Thymus (tissue), 11 donors: ENCODE measurements around the gene MOG. TPM values are rescaled to one million over a fixed set of nuclear protein-coding genes. Genes with fewer than 3 reads are reported as not detected.
"Not testable (repeated sequence)": the region's sequence is repeated elsewhere in the genome, so short reads cannot be mapped to it uniquely, and the experiment has no call there.

Experiments
- DNase-seq, 9 donors: peaks; one replicate each; pipeline ENCODE4 v3.0.0-alpha.2; 2013; ENCODE audit warnings: low spot score in 9 of 9, low read depth in 6 of 9, missing footprints in 1 of 9
- H3K27ac ChIP-seq, 2 donors: one replicate each; pipeline ENCODE4 v1.5.1; 2013; ENCODE audit warnings: control low read depth in 1 of 2, low read depth in 1 of 2, low read length in 1 of 2, mild to moderate bottlenecking in 1 of 2, moderate library complexity in 1 of 2
- H3K27me3 ChIP-seq, 2 donors: one replicate each; pipeline ENCODE4 v1.5.1; 2013; ENCODE audit warnings: low read length in 1 of 2; ENCODE audit not compliant: control insufficient read depth in 2 of 2, insufficient read depth in 1 of 2
- H3K36me3 ChIP-seq, 2 donors: one replicate each; pipeline ENCODE4 v1.5.1; 2013; ENCODE audit warnings: low read length in 1 of 2, mild to moderate bottlenecking in 1 of 2, moderate library complexity in 1 of 2; ENCODE audit not compliant: control insufficient read depth in 2 of 2, insufficient read depth in 2 of 2
- H3K4me1 ChIP-seq, 2 donors: one replicate each; pipeline ENCODE4 v1.5.1; 2013; ENCODE audit warnings: low read length in 2 of 2; ENCODE audit not compliant: control insufficient read depth in 2 of 2, insufficient read depth in 2 of 2
- H3K4me3 ChIP-seq, 2 donors: one replicate each; pipeline ENCODE4 v1.5.1; 2013; ENCODE audit warnings: low read length in 2 of 2, control low read depth in 1 of 2, mild to moderate bottlenecking in 1 of 2
- H3K9me3 ChIP-seq, 2 donors: one replicate each; pipeline ENCODE4 v1.5.1; 2013; ENCODE audit warnings: low read length in 1 of 2, mild to moderate bottlenecking in 1 of 2; ENCODE audit not compliant: control insufficient read depth in 2 of 2, insufficient read depth in 1 of 2
- WGBS: extraction: QIAGEN DNeasy Blood & Tissue Kit; methylation state at CpG from one replicate; pipeline ENCODE4 v1.1.7; 2013; 5-methylcytosine and 5-hydroxymethylcytosine counted together
- polyA plus RNA-seq: library from polyadenylated mRNA; stranded (reverse); fragments of 200-250 nt; gene quantifications from one replicate; pipeline ENCODE4 v1.2.3, GENCODE V29; 2013
- total RNA-seq: library from RNA; stranded (reverse); fragments of 120-200 nt; gene quantifications from one replicate; pipeline ENCODE4 v1.2.4, GENCODE V29; 2013
- donor health status: healthy.

The MOG gene
- total and polyA plus RNA-seq, 2 donors, result 0.11 TPM; not detected in 1

GRCh38 chr6:29653452-29654038 lies 3.3 kb upstream of the MOG start:
- WGBS, result 15% methylated on average over 8 of the region's 8 CpGs
- peak in 8 of 9 donors; percentile 40 to 74 (median 46) for DNase-seq
- Histone ChIP-seq H3K4me3 (no peak overlapping the region), H3K4me1 (peaks cover 0 to 7% of the 10 kb centered on the region in 2 donors), H3K27ac (no peak overlapping the region), H3K27me3 (peaks cover 0 to 10% of the 10 kb centered on the region in 2 donors), H3K9me3 (no peaks in the 10 kb centered on the region), H3K36me3 (no peaks in the 10 kb centered on the region)

- no peaks in the 10 kb centered on the region for H3K36me3 ChIP-seq
- H3K9me3 ChIP-seq, result no peaks in the 10 kb centered on the region
- no peak for DNase-seq
- H3K4me3 ChIP-seq, result no peak overlapping the region
- H3K4me1 ChIP-seq, result no peaks in the 10 kb centered on the region
- 89% methylated on average over 6 of the region's 6 CpGs for WGBS
- H3K27ac ChIP-seq, result no peak overlapping the region
- H3K27me3 ChIP-seq, result peaks cover 0 to 10% of the 10 kb centered on the region in 2 donors
Measured at GRCh38 chr6:29655658-29656057, 1.2 kb upstream of the MOG start.

- no peaks in the 10 kb centered on the region for H3K36me3 ChIP-seq
- no peak overlapping the region for H3K4me3 ChIP-seq
- H3K4me1 ChIP-seq, result no peaks in the 10 kb centered on the region
- no peak for DNase-seq
- H3K27me3 ChIP-seq, result peaks cover 0 to 13% of the 10 kb centered on the region in 2 donors
- H3K27ac ChIP-seq, result no peak overlapping the region
- H3K9me3 ChIP-seq, result no peaks in the 10 kb centered on the region
- WGBS, result 63% methylated on average over 2 of the region's 2 CpGs
Measured at GRCh38 chr6:29656157-29656556, 735 bp upstream of the MOG start.

GRCh38 chr6:29661071-29661470 lies 4.2 kb downstream of the MOG start:
- H3K4me3 ChIP-seq, result no peak overlapping the region
- no peak overlapping the region for H3K27ac ChIP-seq
- H3K27me3 ChIP-seq, result peaks cover 0 to 31% of the 10 kb centered on the region in 2 donors
- 86% methylated on average over 3 of the region's 3 CpGs for WGBS
- H3K36me3 ChIP-seq, result no peaks in the 10 kb centered on the region
- no peak for DNase-seq
- no peaks in the 10 kb centered on the region for H3K9me3 ChIP-seq
- no peaks in the 10 kb centered on the region for H3K4me1 ChIP-seq

- WGBS, result 50% methylated on average over 14 of the region's 14 CpGs
- not testable (repeated sequence) for H3K9me3 ChIP-seq, DNase-seq, H3K4me1 ChIP-seq, H3K36me3 ChIP-seq, H3K27ac ChIP-seq, H3K4me3 ChIP-seq
- H3K27me3 ChIP-seq, result peaks cover 0 to 27% of the 10 kb centered on the region in 2 donors
Measured at GRCh38 chr6:29661502-29662141, 4.7 kb downstream of the MOG start.

- H3K4me1 ChIP-seq, result no peaks in the 10 kb centered on the region
- H3K27me3 ChIP-seq, result peaks cover 0 to 28% of the 10 kb centered on the region in 2 donors
- no peak overlapping the region for H3K4me3 ChIP-seq
- WGBS, result 85% methylated on average over 5 of the region's 5 CpGs
- H3K9me3 ChIP-seq, result no peaks in the 10 kb centered on the region
- DNase-seq, result no peak
- H3K36me3 ChIP-seq, result no peaks in the 10 kb centered on the region
- H3K27ac ChIP-seq, result no peak overlapping the region
Measured at GRCh38 chr6:29663300-29664042, 6.6 kb downstream of the MOG start.

- no peak for DNase-seq
- H3K36me3 ChIP-seq, result no peaks in the 10 kb centered on the region
- H3K27ac ChIP-seq, result no peak overlapping the region
- no peaks in the 10 kb centered on the region for H3K4me1 ChIP-seq
- 85% methylated on average over 8 of the region's 8 CpGs for WGBS
- H3K27me3 ChIP-seq, result peaks cover 0 to 25% of the 10 kb centered on the region in 2 donors
- H3K9me3 ChIP-seq, result no peaks in the 10 kb centered on the region
- no peak overlapping the region for H3K4me3 ChIP-seq
Measured at GRCh38 chr6:29665942-29666825, 9.3 kb downstream of the MOG start.

GRCh38 chr6:29666826-29667130 lies 9.9 kb downstream of the MOG start:
- H3K9me3 ChIP-seq, result no peaks in the 10 kb centered on the region
- H3K27ac ChIP-seq, result no peak overlapping the region
- no peak overlapping the region for H3K4me3 ChIP-seq
- H3K4me1 ChIP-seq, result no peaks in the 10 kb centered on the region
- peaks cover 0 to 20% of the 10 kb centered on the region in 2 donors for H3K27me3 ChIP-seq
- no peaks in the 10 kb centered on the region for H3K36me3 ChIP-seq
- WGBS, result 100% methylated on average over 1 of the region's 1 CpG
- DNase-seq, result no peak
